HEK293T (cell line): ENCODE measurements around the gene MEI1.
"Not testable (repeated sequence)": the region's sequence is repeated elsewhere in the genome, so short reads cannot be mapped to it uniquely, and the experiment has no call there.

Source experiments
- BHLHE40 ChIP-seq: fragments of 450-650 bp; IDR thresholded peaks from 2 replicates; pipeline ENCODE4 v1.6.1; 2016; ENCODE audit warnings: mild to moderate bottlenecking, moderate library complexity, borderline replicate concordance
- FOXK2 ChIP-seq: fragments of 450-650 bp; IDR thresholded peaks from 2 replicates; pipeline ENCODE4 v1.6.1; 2016; ENCODE audit warnings: mild to moderate bottlenecking
- L3MBTL2 ChIP-seq: fragments of 450-650 bp; conservative IDR thresholded peaks from 2 replicates; pipeline ENCODE4 v1.6.1; 2016; ENCODE audit warnings: mild to moderate bottlenecking
- SP1 ChIP-seq: fragments of 450-650 bp; IDR thresholded peaks from 2 replicates; pipeline ENCODE4 v1.6.1; 2017
- SUZ12 ChIP-seq: fragments of 450-650 bp; IDR thresholded peaks from 2 replicates; pipeline ENCODE4 v1.6.1; 2016; ENCODE audit warnings: mild to moderate bottlenecking

DNA sequence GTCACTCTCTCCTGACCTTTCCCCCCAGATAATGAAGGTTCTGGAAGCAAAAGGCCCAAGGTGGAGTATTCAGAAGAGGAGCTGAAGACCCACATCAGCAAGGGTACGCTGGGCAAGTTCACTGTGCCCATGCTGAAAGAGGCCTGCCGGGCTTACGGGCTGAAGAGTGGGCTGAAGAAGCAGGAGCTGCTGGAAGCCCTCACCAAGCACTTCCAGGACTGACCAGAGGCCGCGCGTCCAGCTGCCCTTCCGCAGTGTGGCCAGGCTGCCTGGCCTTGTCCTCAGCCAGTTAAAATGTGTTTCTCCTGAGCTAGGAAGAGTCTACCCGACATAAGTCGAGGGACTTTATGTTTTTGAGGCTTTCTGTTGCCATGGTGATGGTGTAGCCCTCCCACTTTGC is 35.7 kb upstream of the MEI1 start:
- TF ChIP-seq BHLHE40, FOXK2, SP1, SUZ12, L3MBTL2: not testable (repeated sequence)
